ENCODE data around the gene PPM1F.
"Not testable (repeated sequence)": the region's sequence is repeated elsewhere in the genome, so short reads cannot be mapped to it uniquely, and the experiment has no call there.

The PPM1F gene

DNA sequence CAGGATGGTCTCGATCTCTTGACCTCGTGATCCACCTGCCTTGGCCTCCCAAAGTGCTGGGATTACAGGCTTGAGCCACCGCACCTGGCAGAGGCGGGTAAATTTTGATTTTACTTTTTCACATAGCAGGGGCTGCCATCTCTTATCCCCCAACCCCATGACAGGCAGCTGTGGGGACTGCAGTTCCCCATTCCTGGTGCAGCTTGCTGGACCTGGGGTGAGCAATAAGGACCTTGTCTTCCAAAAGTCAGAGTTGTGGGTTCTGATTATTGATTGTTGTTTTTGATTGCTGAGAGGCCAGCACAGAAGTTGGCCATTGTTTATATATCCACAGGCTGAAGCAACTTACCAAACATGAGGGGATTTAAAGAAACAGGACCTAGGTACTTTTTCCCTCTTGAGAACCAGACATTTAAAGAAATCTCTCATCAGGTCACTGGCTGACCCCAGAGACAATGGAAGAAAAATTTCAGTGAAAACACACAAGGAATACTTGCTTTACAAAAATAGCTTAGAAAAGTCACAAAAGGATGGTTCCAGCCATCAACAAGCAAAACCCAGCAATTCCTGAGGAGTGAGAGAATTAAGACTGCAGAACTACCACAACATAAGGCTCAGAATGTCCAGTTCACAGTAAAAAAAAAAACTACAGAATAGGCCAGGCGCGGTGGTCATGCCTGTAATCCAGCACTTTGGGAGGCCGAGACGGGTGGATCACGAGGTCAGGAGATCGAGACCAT, 63.2 kb downstream of the PPM1F start:
- no peak for DNase-seq (ENCODE audit: low spot score)

GRCh38 chr22:21887841-21888240, 64.8 kb downstream of the PPM1F start:
- no peak for DNase-seq (ENCODE audit: low spot score)

DNA sequence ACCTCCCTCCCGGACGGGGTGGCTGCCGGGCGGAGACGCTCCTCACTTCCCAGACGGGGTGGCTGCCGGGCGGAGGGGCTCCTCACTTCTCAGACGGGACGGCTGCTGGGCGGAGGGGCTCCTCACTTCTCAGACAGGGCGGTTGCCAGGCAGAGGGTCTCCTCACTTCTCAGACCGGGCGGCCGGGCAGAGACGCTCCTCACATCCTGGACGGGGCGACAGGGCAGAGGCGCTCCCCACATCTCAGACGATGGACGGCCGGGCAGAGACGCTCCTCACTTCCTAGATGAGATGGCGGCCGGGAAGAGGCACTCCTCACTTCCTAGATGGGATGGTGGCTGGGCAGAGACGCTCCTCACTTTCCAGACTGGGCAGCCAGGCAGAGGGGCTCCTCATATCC, 68.7 kb downstream of the PPM1F start:
- not testable (repeated sequence) for DNase-seq (ENCODE audit: low spot score)

DNA sequence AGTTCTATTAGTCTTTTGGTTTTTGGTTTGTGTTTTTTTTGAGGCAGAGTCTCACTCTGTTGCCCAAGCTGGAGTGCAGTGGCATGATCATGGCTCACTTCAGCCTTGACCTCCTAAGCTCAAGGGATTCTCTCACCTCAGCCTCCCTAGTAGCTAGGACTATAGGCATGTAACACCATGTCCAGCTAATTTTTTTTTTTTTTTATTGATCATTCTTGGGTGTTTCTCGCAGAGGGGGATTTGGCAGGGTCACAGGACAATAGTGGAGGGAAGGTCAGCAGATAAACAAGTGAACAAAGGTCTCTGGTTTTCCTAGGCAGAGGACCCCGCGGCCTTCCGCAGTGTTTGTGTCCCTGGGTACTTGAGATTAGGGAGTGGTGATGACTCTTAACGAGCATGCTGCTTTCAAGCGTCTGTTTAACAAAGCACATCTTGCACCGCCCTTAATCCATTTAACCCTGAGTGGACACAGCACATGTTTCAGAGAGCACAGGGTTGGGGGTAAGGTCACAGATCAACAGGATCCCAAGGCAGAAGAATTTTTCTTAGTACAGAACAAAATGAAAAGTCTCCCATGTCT, 69.8 kb downstream of the PPM1F start:
- DNase-seq (ENCODE audit: low spot score): not testable (repeated sequence)

GRCh38 chr22:21881841-21882753, 70.6 kb downstream of the PPM1F start:
- DNase-seq (ENCODE audit: low spot score): no peak

DNA sequence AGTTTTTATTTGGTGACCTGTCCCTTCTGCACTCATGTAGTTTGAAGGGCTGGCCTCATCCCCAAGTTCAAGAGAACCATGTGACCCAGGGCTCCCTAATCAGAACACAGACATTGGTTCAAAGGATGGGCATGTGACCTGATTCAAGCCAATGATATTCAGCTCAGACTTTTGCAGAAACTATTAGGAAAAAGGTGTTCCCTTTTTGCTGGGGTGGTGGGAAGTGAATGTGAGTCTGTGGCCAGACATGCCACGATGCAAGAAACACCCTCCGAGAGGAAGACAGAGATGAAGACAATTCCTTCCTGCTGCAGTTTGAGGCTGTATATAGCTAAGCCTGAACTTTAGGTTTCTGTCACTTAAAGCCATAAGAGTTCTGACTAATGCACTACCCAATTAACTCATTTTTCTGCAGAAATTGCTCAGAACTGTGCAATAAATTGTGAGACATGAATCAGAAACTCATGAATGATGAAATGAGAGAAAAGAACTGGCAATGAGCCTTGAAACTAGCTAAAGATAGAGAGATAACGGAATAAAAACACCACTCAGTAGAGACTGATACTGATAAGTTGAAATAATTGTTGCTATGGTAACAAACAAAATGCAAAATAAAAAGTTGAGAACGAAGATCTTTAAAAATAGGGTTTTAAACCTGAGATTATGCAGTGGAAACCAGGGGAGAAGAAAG, 76.0 kb downstream of the PPM1F start:
- no peak for DNase-seq (ENCODE audit: low spot score)

DNA sequence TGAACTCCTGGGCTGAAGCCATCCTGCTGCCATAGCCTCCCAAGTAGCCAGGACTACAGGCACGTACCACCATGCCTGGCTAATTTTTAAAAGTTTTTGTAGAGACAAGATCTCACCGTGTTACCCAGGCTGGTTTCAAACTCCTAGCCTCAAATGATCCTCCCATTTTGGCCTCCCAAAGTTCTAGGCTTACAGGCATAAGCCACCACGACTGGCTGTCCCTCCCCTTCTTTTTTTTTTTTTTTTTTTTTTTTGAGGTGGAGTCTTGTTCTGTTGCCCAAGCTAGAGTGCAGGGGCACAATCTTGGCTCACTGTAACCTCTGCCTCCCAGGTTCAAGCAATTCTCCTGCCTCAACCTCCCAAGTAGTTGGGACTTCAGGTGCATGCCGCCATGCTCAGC, 77.7 kb downstream of the PPM1F start:
- not testable (repeated sequence) for DNase-seq (ENCODE audit: low spot score)

DNA sequence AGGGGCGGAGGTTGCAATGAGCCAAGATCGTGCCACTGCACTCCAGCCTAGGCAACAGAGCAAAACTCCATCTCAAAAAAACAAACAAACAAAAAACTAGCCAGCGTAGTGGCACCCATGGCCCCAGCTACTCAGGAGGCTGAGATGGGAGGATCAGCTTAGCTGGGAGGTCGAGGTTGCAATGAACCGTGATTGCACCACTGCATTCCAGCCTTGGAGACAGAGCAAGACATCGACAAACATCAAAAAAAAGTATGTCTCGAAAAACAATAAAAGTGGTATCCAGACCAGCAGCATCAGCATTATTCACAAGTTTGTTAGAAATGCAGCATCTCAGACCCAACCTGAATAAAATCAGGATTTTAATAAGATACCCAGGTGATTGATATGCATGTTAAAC, 79.0 kb downstream of the PPM1F start:
- no peak for DNase-seq (ENCODE audit: low spot score)

DNA sequence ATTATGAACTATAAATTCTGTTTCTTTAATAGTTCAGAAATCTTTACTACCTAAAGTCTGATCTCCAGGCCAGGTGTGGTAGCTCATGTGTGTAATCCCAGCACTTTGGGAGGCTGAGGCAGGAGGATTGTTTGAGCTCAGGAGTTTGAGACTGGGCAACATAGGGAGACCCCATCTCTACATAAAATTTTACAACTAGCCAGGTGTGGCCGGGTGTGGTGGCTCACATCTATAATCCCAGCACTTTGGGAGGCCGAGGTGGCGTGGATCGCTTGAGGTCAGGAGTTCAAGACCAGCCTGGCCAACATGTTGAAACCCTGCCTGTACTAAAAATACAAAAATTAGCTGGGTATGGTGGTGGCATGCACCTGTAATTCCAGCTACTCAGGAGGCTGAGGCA, 79.9 kb downstream of the PPM1F start:
- DNase-seq (ENCODE audit: low spot score): not testable (repeated sequence)
